WTC11 (cell line): ENCODE data around the gene ZCWPW1. TPM values are rescaled to one million over a fixed set of nuclear protein-coding genes. Genes with fewer than 3 reads are reported as not detected.
"Not testable (repeated sequence)": the region's sequence is repeated elsewhere in the genome, so short reads cannot be mapped to it uniquely, and the experiment has no call there.

Experiments
- ATAC-seq: fragments of 200-7000 bp; cut with Tn5 transposase; 2 replicates; pipeline ENCODE4 v1.10.0; 2021; ENCODE audit warnings: mild to moderate bottlenecking, moderate library complexity
- CTCF ChIA-PET: fragments of 300-600 bp; sonication (Branson Sonifier 250); formaldehyde crosslinking; loops from one replicate; lab custom pipeline; 2021; ENCODE audit warnings: antibody characterized with exemption; lab: Charles Lee
- POLR2A ChIA-PET: fragments of 350-600 bp; sonication (Branson Sonifier 250); formaldehyde crosslinking; loops from one replicate; lab custom pipeline; 2021; ENCODE audit warnings: antibody characterized with exemption; lab: Charles Lee
- DNase-seq: peaks from one replicate; pipeline ENCODE4 v3.0.0; 2021; ENCODE audit warnings: low spot score
- H3K27ac Mint-ChIP-seq: 2 replicates; pipeline ENCODE4 v1.8.0; 2021; ENCODE audit warnings: mixed read lengths
- H3K27me3 Mint-ChIP-seq: 2 replicates; pipeline ENCODE4 v1.8.0; 2021; ENCODE audit warnings: low read depth, mild to moderate bottlenecking, moderate library complexity, mixed read lengths
- H3K36me3 Mint-ChIP-seq: 2 replicates; pipeline ENCODE4 v1.8.0; 2021; ENCODE audit warnings: mixed read lengths
- H3K4me1 Mint-ChIP-seq: 2 replicates; pipeline ENCODE4 v1.8.0; 2022; ENCODE audit warnings: mixed read lengths
- H3K4me3 Mint-ChIP-seq: 2 replicates; pipeline ENCODE4 v1.8.0; 2021; ENCODE audit warnings: mild to moderate bottlenecking, moderate library complexity, mixed read lengths
- H3K9me3 Mint-ChIP-seq: 2 replicates; pipeline ENCODE4 v1.8.0; 2021; ENCODE audit warnings: mixed read lengths
- CREB1 ChIP-seq: sonication (generic); formaldehyde crosslinking; IDR thresholded peaks from 2 replicates; pipeline ENCODE4 v1.8.0; 2023; ENCODE audit warnings: mild to moderate bottlenecking, missing genetic modification reagents
- FOXP1 ChIP-seq: sonication (generic); formaldehyde crosslinking; IDR thresholded peaks from 2 replicates; pipeline ENCODE4 v1.8.0; 2022; ENCODE audit warnings: missing genetic modification reagents, mild to moderate bottlenecking, moderate library complexity, borderline replicate concordance
- GABPB1 ChIP-seq: sonication (generic); formaldehyde crosslinking; IDR thresholded peaks from 2 replicates; pipeline ENCODE4 v1.8.1; 2023; ENCODE audit warnings: mild to moderate bottlenecking, missing genetic modification reagents
- HMGA2 ChIP-seq: fragments of 250-450 bp; sonication (Bioruptor Pico); IDR thresholded peaks from 2 replicates; pipeline ENCODE4 v1.4.0; 2021; ENCODE audit warnings: mild to moderate bottlenecking, moderate library complexity
- PRDM15 ChIP-seq: sonication (generic); formaldehyde crosslinking; IDR thresholded peaks from 2 replicates; pipeline ENCODE4 v1.8.0; 2022; ENCODE audit warnings: missing genetic modification reagents
- USF1 ChIP-seq: sonication (generic); formaldehyde crosslinking; IDR thresholded peaks from 2 replicates; pipeline ENCODE4 v1.8.0; 2022; ENCODE audit warnings: mild to moderate bottlenecking, missing genetic modification reagents
- ZNF416 ChIP-seq: fragments of 250-450 bp; sonication (Bioruptor Pico); IDR thresholded peaks from 2 replicates; pipeline ENCODE4 v1.9.0; 2021; ENCODE audit warnings: mild to moderate bottlenecking, inconsistent platforms
- total RNA-seq: library from RNA; stranded (reverse); gene quantifications from 3 replicates; pipeline ENCODE4 v1.2.3, GENCODE V29; 2021

The ZCWPW1 gene
- total RNA-seq, 1 experiment from 2014 or later, result 1.4 TPM

DNA sequence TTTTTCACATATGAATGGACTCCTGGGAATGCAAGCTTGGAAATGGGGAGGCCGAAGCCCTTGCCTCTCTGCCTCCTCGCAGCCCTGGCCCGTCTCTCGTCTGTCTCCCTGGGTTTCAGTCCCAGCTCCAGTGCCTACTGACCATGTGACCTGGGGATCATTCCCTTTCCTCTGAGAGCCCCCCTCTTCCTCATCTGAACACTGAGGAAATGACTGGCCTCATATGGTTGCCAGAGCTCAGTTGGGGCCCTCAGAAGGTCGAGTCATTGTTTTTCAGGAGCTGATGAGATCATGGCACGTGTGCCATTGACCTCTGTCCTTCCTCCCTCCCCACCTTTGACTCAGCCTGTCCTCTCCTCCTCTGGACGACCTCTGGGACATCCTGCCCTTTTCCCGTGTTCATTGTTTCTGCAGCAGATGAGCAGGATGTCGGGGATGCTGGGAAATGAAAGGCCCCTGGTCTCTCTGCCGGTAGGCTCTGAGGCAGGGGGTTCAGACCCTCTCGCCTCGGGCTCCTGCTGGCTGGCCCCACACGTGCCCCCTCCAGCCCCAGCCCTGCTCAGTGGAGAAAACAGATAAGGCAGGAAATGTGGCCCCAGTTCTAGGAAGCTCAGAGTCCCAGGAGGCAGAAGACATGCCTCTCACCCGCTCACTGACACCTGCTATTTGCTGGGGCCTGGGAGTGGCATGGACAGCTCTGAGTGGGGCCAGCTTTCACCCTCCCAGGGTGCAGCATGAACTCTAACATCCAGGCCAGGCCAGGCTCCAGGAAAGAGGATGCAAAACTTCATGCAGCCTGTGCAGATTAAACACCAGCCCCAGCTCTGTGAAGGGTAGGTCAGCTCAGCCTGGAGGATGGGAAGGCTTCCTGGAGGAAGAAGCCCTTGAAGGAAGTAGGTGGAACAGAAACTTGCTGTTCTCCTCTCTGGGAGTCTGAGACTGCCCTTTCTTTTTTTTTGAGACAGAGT is 16.1 kb upstream of the ZCWPW1 start:
- H3K27ac Mint-ChIP-seq, result peak overlapping the region; percentile 63
- H3K36me3 Mint-ChIP-seq, result no peaks in the 10 kb centered on the region
- no peaks in the 10 kb centered on the region for H3K27me3 Mint-ChIP-seq
- ATAC-seq (peak; percentile 31), DNase-seq (no peak)
- peaks cover 5% of the 10 kb centered on the region for H3K4me1 Mint-ChIP-seq
- CTCF ChIA-PET, result interaction anchor here (1.2 to 6.0 kb wide), 6 partner anchors 11 to 115 kb away, joined by 3 to 46 read pairs (median 4); partner anchors contain the start of gene ZCWPW1
- no peak overlapping the region for H3K4me3 Mint-ChIP-seq
- POLR2A ChIA-PET, result interaction anchor here (0.8 to 3.4 kb wide), 2 partner anchors 8 to 15 kb away, joined by 3 to 25 read pairs; partner anchors contain the start of genes MEPCE and ZCWPW1
- TF ChIP-seq GABPB1 (CRISPR knock-in tag) (peak; percentile 79), PRDM15 (CRISPR knock-in tag) (no peak), ZNF416 (CRISPR knock-in tag) (no peak)
- no peaks in the 10 kb centered on the region for H3K9me3 Mint-ChIP-seq

- DNase-seq (peak; percentile 1), ATAC-seq (no peak)
- H3K9me3 Mint-ChIP-seq, result no peaks in the 10 kb centered on the region
- H3K36me3 Mint-ChIP-seq, result no peaks in the 10 kb centered on the region
- H3K4me1 Mint-ChIP-seq, result peaks cover 5% of the 10 kb centered on the region
- H3K27me3 Mint-ChIP-seq, result no peaks in the 10 kb centered on the region
- peak overlapping the region; percentile 8 for H3K27ac Mint-ChIP-seq
- no peak for TF ChIP-seq HMGA2
- TF ChIP-seq USF1 (CRISPR knock-in tag), result no peak
- ChIA-PET POLR2A (interaction anchor here (0.6 kb wide), 2 partner anchors 27 to 248 kb away, joined by 3 to 4 read pairs; no protein-coding TSS in a partner anchor), CTCF (interaction anchor here (1.4 to 6.0 kb wide), 3 partner anchors 13 to 26 kb away, joined by 3 to 46 read pairs (median 7); no protein-coding TSS in a partner anchor)
- H3K4me3 Mint-ChIP-seq, result no peak overlapping the region
Measured at GRCh38 chr7:100443096-100443840, 14.8 kb upstream of the ZCWPW1 start.

GRCh38 chr7:100441641-100442535 is 13.4 kb upstream of the ZCWPW1 start:
- H3K27ac Mint-ChIP-seq, result peak overlapping the region; percentile 28; the same call in 1 of the 2 replicates
- no peaks in the 10 kb centered on the region for H3K36me3 Mint-ChIP-seq
- DNase-seq (peak; percentile 2), ATAC-seq (no peak)
- POLR2A ChIA-PET, result no interaction called here
- peaks cover 5% of the 10 kb centered on the region for H3K4me1 Mint-ChIP-seq
- no peaks in the 10 kb centered on the region for H3K9me3 Mint-ChIP-seq
- no peak overlapping the region for H3K4me3 Mint-ChIP-seq
- CTCF ChIA-PET, result interaction anchor here (6.0 kb wide), 1 partner anchor 14 kb away, joined by 46 read pairs; no protein-coding TSS in a partner anchor
- H3K27me3 Mint-ChIP-seq, result no peaks in the 10 kb centered on the region
- TF ChIP-seq CREB1 (CRISPR knock-in tag), result no peak
- TF ChIP-seq FOXP1 (CRISPR knock-in tag), result no peak

- H3K4me3 Mint-ChIP-seq, CTCF ChIA-PET, H3K27me3 Mint-ChIP-seq, DNase-seq, POLR2A ChIA-PET, H3K27ac Mint-ChIP-seq, H3K9me3 Mint-ChIP-seq, ATAC-seq, H3K36me3 Mint-ChIP-seq: not testable (repeated sequence)
- peaks cover 11% of the 10 kb centered on the region for H3K4me1 Mint-ChIP-seq
Measured at GRCh38 chr7:100439244-100439643, 10.7 kb upstream of the ZCWPW1 start.

GRCh38 chr7:100438731-100439130 is 10.2 kb upstream of the ZCWPW1 start:
- not testable (repeated sequence) for DNase-seq, H3K9me3 Mint-ChIP-seq, ATAC-seq, H3K27me3 Mint-ChIP-seq, H3K27ac Mint-ChIP-seq, H3K4me3 Mint-ChIP-seq
- peaks cover 14% of the 10 kb centered on the region for H3K4me1 Mint-ChIP-seq
- peaks cover 12% of the 10 kb centered on the region for H3K36me3 Mint-ChIP-seq
- ChIA-PET CTCF (interaction anchor here (0.7 kb wide), 1 partner anchor 11 kb away, joined by 3 read pairs; no protein-coding TSS in a partner anchor), POLR2A (interaction anchor here (0.6 kb wide), 1 partner anchor 99 kb away, joined by 3 read pairs; no protein-coding TSS in a partner anchor)
